Thyroid gland (tissue), 4 donors: Measurements from ENCODE around the gene C8A.

Experiments
- CTCF ChIP-seq, 6 experiments: fragments of 200-600 bp in 3 of 6; fragments of 450-650 bp in 3 of 6; sonication (generic) in 3 of 6; IDR thresholded peaks; one replicate each; pipeline ENCODE4 v1.5.1; 2016 to 2019; ENCODE audit warnings: antibody characterized with exemption in 6 of 6, mild to moderate bottlenecking in 2 of 6, inconsistent platforms in 1 of 6, moderate library complexity in 1 of 6
- POLR2A ChIP-seq, 2 donors: fragments of 450-650 bp; IDR thresholded peaks; one replicate each; pipeline ENCODE4 v1.6.1; 2017; ENCODE audit warnings: antibody characterized with exemption in 2 of 2, mild to moderate bottlenecking in 2 of 2, moderate library complexity in 1 of 2

GRCh38 chr1:56908619-56909221 lies 54.1 kb downstream of the C8A start:
- TF ChIP-seq CTCF (IDR thresholded peaks at IDR 0.05) (no peak), POLR2A (IDR thresholded peaks at IDR 0.05) (no peak)
